Measurements from ENCODE around the gene NPM1.
"Not testable (repeated sequence)": the region's sequence is repeated elsewhere in the genome, so short reads cannot be mapped to it uniquely, and the experiment has no call there.

NPM1 gene

DNA sequence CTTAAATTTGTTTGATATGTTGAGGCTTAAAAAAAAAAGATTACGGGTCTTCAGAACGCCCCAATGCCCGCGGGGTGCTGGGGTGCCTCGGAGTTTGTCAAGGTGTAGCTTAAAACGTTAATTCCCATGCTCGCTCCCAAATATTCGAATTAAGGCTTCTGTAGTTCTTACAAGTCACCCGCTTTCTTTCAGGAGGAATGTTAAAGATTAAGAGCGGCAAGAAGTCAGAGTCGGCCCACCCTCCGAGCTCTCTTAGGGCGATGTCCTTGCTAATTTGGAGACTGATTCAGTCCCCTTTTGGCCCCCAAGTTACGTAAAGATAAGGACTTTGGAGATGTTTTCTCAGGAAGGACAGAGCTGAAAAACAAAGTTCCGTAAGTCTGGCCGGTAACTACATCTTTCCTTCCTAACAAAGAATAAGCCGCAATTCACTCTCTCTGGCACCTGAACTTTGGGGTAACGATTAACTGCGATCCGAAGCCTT lies 746 bp upstream of the NPM1 start:
- peak; percentile 22 for DNase-seq

DNA sequence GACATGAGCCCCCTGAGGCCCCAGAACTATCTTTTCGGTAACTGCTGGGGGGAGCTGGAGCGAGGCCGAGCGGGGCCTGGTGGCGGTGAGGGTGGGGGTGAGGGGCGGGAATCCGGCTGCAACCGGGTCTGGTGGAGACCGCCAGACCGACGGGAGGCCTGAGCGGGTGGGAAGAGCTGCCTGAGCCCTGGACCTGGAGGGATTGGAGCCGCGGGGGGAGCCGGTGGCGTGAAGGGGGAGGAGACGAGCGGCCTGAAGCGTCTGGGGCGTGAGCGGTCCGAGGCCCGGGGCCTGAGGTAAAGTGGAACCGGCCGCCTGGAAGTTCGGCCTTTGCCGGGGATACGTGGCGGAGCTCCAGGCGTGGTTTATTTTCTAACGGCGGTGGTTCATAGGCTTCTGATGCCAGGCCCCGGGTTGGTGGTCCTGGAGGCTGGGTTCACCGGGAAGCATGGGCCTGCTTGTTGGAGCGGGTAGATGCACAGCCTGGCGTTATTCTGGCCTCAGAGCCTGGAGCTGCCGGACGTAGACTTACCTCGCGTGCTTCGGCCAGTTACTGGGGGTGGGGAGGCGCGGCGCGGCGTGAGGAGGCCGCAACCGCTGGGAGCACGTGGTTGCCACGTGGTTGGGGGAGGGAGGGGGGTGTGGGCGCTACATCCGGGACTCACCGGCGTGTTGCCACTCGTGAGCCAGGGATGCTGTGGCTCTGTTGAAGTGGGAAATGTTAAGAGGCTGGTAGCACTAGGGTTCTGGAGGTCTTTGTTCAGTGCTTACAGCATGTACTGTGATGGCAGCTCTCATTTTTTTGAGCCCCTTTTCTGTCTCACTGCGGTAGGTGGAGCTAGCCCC lies 544 bp downstream of the NPM1 start:
- peak; percentile 79 for DNase-seq

DNA sequence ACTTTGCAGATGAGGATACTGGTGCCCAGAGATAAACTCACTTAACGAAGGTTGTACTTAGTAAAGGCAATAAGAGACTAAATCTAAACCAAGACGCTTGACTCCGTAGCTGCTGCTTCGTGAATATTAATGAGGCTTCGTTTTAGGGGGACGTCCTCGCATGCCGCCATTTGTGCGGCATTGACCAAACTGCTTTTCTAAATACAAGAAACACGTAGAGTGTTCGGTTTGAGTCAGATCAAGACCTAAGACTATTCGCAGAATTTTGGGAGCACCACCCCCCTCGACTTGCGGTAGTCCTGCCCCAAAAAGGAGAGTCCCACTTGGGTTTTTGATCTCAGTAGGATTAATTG lies 1.1 kb downstream of the NPM1 start:
- no peak for DNase-seq

DNA sequence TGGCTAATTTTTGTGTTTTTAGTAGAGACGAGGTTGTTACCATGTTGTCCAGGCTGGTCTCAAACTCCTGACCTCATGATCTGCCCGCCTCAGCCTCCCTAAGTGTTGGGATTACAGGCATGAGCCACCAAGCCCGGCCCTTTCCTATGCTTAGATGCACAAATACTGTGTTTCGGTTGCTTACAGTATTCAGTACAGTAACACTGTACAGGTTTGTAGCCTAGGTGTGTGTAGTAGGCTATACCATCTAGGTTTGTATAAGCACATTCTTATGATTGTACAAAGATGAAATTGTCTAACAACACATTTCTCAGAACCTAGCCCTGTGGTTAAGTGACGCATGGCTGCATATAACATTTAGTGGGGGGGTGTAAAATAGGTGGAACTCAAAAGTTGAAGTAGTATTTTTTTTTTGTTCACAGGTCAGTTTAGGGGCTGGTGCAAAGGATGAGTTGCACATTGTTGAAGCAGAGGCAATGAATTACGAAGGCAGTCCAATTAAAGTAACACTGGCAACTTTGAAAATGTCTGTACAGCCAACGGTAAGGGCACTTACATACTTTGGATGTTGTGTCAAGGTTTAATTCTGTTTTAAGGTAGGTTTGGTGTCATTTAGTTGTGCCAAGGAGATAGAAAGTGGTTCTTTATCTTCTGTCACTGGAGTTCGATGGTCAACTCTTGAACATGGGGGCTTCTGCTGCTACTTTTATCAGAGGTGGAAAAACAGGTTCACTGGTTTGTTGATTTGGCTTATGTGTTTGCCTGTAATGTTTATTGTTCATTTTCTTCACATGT lies 3.4 kb downstream of the NPM1 start:
- no peak for DNase-seq

DNA sequence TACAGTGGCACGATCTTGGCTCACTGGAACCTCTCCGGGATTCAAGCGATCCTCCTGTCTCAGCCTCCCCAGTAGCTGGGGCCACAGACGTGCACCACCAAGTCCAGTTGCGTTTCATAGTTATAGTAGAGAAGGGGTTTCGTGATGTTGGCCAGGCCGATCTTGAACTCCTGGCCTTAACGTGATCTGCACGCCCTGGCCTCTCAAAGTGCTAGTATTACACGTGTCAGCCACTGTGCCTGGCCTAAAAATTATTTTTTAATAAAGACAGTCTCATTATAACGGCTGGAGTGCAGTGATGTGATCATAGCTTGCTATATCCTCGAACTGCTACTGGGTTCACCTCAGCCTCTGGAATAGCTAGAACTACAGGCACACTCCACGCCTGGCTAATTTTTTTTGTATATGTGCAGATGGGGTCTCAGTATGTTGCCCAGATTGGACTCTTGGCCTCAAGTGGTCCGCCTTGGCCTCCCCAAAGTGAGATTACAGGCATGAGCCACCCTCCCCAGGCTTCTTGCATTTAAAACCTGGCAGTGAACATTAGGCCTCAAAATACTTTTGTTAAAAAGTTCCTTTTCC lies 4.4 kb downstream of the NPM1 start:
- DNase-seq: no peak

DNA sequence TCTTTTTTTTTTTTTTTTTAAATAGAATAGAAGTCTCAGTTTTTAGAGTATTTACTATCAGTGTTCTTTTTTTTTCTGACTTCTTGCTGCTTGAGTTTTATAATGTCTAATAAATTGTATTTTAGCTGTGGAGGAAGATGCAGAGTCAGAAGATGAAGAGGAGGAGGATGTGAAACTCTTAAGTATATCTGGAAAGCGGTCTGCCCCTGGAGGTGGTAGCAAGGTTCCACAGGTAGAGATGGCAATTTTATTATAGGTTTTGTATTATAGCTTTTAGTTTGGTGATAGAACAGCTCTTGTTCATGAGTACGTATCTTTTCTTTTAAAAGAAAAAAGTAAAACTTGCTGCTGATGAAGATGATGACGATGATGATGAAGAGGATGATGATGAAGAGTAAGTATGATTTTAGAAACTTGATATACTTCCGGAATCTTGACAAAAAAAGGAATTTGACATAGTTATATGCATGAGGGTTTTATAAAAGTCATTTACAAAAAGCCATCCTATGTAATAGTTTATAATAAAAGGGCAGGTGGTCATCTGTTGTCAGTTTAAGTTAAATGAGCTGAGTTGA lies 5.0 kb downstream of the NPM1 start:
- DNase-seq: no peak

DNA sequence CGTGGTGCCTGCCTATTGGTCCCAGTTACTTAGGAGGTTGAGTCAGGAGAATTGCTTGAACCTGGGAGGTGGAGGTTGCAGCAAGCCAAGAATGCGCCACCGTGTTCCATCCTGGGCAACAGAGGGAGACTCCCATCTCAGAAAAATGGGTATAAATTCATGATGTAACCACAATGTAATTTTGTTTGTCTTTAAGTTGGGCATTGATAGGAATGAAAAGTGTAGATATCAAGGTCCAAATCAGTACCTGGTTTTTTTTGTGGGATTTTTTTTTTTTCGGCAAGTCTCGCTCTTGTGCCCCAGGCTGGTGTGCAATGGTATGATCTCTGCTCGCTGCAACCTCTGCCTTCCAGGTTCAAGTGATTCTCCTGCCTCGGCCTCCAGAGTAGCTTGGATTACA lies 7.4 kb downstream of the NPM1 start:
- DNase-seq: no peak

DNA sequence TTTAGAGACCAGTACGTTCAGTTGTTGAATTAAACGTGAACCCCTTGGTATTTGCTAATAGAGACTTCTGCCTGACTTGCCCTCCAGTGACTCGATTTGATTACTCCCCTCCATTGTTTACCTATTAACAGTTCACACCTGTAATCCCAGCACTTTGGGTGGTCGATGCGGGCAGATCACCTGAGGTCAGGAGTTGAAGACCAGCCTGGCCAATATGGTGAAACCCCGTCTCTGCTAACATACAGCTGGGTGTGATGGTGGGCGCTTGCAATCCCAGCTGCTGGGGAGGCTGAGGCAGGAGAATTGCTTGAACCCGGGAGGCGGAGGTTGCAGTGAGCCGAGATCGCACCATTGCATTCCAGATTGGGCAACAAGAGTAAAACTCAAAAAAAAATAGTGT lies 8.9 kb downstream of the NPM1 start:
- DNase-seq: not testable (repeated sequence)

DNA sequence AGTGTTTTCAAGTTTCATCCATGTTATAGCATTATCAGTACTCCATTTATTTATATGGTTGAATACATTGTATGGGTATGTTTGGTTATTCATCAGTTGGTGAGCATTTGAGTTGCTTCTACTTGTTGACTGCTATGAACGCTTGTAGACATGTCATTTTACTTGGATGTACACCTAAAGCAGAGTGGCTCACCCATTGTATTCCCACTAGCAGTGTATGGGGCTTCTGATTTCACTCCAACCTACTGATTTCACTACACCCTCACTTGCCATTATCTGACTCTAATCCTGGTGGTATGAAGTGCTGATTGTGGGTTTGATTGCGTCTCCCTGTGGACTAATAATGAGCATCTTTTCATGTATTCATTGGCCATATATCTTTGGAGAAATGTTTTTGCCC lies 9.5 kb downstream of the NPM1 start:
- DNase-seq: no peak

DNA sequence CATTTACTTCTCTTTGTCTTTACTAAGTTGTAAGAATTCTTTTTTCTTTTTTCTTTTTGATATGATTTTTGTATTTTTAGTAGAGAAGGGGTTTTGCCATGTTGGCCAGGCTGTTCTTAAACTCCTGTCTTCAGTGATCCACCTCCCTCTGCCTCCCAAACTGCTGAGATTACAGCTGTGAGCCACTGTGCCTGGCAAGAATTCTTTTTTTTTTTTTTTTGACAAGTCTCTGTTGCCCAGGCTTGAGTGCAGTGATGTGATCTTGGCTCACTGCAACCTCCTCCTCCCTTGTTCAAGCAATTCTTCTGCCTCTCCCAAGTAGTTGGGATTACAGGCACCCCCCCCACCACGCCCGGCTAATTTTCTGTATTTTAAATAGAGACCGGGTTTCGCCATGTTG lies 9.9 kb downstream of the NPM1 start:
- DNase-seq: no peak

DNA sequence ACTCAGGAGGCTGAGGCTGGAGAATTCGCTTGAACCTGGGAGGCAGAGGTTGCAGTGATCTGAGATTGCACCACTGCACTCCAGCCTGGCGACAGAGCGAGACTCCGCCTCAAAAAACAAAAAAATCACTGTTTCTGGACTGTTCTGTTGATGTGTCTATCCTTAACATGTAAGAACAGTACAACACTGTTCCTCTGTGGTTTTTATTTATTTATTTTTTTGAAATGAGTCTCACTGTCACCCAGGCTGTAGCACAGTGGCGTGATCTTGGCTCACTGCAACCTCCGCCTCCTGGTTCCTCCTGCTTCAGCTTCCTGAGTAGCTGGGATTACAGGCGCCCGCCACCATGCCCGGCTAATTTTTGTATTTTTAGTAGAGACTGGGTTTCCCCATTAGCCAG lies 11.0 kb downstream of the NPM1 start:
- DNase-seq: not testable (repeated sequence)

DNA sequence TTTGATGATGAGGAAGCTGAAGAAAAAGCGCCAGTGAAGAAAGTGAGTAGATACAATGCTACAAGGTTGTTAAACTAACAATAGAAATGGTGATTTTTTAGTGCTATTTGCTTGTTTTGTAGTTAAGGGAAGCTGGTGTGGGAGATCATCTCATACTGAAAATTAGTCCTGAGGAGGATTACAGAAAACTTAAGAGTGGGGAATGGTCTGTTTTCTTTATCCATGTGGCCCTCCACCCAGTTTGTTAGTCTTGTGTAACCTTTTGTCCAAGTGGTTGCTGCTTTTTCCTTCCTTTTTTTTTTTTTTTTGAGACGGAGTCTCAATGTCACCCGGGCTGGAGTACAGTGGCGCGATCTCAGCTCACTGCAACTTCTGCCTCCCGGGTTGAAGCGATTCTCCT lies 12.5 kb downstream of the NPM1 start:
- no peak for DNase-seq

DNA sequence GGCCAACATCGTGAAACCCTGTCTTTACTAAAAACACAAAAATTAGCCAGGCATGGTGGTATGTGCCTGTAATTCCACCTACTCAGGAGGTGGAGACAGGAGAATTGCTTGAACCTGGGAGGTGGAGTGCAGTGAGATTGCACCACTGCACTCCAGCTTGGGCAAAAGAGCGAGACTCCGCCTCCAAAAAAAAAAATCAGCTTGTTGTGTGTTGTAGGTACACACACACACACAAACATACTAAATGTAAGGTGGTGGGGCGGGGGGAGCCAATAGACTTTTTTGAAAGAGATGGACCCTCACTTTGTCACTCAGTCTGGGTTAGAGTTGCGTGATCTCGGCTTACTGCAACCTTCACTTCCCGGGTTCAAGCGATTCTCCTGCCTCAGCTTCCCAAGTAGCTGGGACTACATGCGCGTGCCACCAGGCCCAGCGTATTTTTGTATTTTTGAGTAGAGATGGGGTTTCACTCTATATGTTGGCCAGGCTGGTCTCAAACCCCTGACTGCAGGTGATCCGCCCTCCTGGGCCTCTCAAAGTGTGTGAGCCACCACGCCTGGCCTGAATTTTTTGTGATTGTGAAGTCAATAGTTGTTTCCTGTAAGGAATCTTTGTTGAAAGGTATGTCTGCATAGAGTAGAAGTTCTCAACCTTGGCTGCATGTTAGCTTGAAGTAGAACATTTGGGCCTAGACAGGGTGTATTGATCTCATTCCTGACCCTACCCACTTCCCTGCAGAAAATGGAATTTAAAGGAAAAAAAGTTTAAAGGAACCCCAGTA lies 13.7 kb downstream of the NPM1 start:
- no peak for DNase-seq

DNA sequence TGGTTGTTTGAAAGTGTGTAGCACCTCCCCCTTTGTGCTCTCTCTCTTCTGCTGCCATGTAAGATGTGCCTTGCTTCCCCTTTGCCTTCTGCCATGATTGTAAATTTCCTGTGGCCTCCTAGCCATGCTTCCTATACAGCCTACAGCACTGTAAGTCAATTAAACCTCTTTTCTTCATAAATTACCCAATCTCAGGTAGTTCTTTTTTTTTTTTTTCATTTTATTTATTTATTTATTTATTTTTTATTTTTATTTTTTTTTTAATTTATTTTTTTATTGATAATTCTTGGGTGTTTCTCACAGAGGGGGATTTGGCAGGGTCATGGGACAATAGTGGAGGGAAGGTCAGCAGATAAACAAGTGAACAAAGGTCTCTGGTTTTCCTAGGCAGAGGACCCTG lies 15.1 kb downstream of the NPM1 start:
- DNase-seq: not testable (repeated sequence)

DNA sequence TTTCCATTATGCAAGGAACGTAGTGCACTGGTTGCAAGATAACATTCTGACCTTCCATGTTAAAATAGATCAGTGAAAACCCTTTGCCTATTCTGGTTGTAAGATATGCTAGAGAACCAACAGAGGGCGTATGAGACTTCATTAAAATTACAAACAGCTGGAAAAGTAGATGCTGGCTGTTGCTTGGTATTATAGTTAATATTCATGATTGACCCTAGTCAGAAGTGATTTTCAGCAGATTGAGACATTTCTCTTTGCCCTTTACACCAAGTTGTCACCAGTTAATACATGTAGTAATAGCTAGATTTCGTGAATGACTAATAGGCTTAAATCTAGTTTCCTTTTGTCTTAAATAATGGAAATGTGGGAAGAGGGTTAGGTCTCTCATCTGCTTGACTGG lies 18.0 kb downstream of the NPM1 start:
- no peak for DNase-seq

DNA sequence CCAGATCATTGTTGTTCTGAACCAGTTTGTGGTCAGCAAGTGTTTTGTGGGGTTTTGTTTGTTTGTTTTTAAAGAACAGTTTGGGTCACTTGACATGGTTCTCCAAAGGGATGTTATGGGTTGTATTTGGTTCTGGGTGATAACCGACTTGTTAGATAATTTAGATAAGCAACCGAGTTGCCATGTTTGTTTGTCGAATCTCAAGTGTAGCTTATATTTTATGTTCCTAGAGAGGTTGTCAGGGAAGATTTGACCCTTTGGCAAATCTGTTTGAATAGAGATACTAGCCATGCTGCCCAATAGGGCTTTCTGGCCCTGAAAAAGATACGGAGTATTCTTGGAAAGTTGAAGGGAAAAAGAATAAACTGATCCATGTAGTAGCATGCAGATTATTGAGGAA lies 19.6 kb downstream of the NPM1 start:
- no peak for DNase-seq

DNA sequence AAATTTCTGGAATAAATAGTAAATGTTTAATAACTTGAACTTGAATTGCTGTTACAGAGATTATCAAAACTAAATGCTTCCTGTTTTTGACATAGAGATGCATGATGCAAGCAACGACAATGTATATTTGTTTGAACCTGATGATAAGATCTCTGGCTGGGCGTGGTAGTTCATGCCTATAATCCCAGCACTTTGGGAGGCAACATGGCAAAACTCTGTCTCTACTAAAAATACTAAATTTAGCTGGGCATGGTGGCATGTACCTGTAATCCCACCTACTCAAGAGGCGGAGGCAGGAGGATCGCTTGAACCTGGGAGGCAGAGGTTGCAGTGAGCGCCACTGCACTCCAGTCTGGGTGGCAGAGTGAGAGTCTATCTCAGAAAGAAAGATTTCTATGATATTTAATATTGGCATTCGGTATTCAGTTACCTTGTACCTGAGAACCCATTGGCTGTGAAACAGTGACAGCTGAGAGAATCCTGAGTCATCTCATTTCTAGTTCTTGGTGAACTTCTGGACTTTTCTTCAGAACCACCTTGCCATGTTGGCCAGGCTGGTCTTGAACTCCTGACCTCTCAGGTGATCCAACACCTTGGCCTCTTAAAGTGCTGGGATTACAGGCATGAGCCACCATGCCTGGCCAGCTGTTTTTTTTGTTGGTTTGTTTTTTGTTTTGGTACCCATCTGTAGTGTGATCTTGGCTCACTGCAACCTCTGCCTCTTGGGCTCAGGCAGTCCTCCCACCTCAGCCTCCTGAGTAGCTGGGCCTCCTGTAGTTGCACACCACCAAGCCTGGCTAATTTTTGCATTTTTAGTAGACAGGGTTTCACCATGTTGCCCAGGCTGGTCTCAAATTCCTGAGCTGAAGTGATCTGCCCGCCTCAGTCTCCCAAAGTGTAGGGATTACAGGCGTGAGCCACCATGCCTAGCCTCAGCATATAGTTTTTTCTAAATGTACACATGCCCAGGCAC lies 21.8 kb downstream of the NPM1 start:
- DNase-seq: peak; percentile 9

DNA sequence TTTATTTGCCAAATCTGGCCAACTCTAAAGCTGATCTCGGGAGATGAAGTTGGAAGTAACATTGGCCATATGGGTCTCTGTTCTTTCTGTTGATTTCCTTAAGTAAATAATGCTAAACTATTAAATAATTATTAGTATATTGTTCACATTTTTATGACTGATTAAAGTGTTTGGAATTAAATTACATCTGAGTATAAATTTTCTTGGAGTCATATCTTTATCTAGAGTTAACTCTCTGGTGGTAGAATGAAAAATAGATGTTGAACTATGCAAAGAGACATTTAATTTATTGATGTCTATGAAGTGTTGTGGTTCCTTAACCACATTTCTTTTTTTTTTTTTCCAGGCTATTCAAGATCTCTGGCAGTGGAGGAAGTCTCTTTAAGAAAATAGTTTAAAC lies 22.5 kb downstream of the NPM1 start:
- DNase-seq: no peak

DNA sequence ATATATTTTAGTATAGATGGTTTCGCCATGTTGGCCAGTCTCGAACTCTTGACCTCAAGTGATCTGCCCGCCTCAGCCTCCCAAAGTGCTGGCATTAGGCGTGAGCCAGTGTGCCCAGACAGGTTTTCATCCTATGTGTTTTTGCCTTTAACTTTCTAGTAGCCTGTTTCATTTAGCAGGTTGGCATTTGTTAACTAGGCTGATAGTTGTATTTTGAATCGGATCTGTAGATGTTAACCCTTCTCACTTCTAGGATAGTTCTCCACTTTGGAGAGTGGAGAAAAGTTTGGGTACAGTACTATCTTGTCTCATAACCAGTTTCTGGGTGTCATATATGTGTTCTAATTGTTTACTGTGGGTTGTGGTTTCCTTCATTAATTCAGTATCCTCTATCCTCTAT lies 24.5 kb downstream of the NPM1 start:
- DNase-seq: peak; percentile 4

DNA sequence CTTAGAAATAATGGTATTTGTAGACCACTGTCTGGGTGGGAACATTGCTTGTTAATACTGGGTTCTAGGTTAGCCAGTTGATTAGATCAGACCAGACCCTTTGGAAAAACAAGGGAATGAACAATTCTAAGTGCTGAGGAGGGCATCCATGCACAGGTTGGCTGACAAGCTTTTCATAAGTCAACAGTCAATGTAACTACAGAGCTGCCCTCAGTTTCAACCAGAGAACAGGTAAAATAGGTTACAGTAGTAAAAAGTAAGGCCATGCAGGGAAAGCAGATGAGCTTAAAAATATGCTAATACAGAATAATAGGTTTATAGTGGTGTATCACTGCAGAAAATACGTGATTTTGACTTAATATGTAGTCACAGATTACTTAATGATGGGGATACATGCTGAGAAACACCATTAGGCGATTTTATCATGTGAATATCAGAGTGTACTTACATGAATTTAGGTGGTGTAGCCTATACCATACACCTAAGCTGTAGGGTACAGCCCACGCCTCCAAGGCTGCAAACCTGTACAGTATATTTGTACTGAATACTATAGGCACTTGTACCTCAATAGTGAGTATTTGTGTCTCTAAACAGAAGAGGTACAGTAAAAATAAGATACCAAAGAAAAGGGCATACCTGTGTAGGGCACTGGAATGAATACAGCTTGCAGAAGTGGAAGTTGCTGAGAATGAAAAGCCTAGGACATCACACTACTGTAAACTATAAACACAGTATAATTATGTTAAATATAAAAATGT lies 25.7 kb downstream of the NPM1 start:
- no peak for DNase-seq

DNA sequence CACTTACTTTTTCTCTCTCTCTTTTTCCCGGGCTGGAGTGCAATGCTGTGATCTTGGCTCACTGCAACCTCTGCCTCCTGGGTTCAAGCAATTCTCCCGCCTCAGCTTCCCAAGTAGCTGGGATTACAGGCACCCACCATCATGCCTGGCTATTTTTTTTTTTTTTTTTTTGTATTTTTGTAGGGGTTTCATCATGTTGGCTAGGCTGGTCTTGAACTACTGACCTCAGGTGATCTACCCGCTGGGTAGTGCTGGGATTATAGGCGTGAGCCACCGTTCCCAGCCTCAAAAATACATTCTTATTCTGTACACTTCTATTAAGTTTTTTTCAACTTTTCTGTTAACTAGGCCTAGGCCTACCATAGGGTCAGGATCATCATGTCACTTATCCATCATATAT lies 26.3 kb downstream of the NPM1 start:
- DNase-seq: not testable (repeated sequence)

All from activated T-cell treated with anti-CD3 and anti-CD28 coated beads, Interleukin-2, amount 50 U/mL, for 1 hour (primary cell).